ENCODE results near the gene PTPN1.

Gene PTPN1

GRCh38 chr20:50580016-50580747 is 70.0 kb downstream of the PTPN1 start:
- peak; percentile 47 for DNase-seq

GRCh38 chr20:50580842-50581544 is 70.8 kb downstream of the PTPN1 start:
- no peak for DNase-seq

GRCh38 chr20:50582092-50582491 is 71.9 kb downstream of the PTPN1 start:
- no peak for DNase-seq

- no peak for DNase-seq
These were observed 72.5 kb downstream of the PTPN1 start for GRCh38 chr20:50582591-50583234.

GRCh38 chr20:50583442-50584150 is 73.4 kb downstream of the PTPN1 start:
- no peak for DNase-seq

GRCh38 chr20:50584687-50585086 is 74.5 kb downstream of the PTPN1 start:
- no peak for DNase-seq

- DNase-seq: no peak
These were observed 75.0 kb downstream of the PTPN1 start for GRCh38 chr20:50585214-50585613.

GRCh38 chr20:50585678-50586077 is 75.5 kb downstream of the PTPN1 start:
- DNase-seq: no peak

GRCh38 chr20:50586531-50587232 is 76.5 kb downstream of the PTPN1 start:
- no peak for DNase-seq

GRCh38 chr20:50587291-50587961 is 77.2 kb downstream of the PTPN1 start:
- no peak for DNase-seq

- peak; percentile 69 for DNase-seq
These were observed 78.0 kb downstream of the PTPN1 start for GRCh38 chr20:50588034-50588736.

- no peak for DNase-seq
These were observed 79.6 kb downstream of the PTPN1 start for GRCh38 chr20:50589548-50590347.

GRCh38 chr20:50590348-50590664 is 80.1 kb downstream of the PTPN1 start:
- no peak for DNase-seq

GRCh38 chr20:50591233-50591852 is 81.2 kb downstream of the PTPN1 start:
- DNase-seq: no peak

GRCh38 chr20:50592282-50593004 is 82.3 kb downstream of the PTPN1 start:
- DNase-seq: no peak

- no peak for DNase-seq
These were observed 82.8 kb downstream of the PTPN1 start for GRCh38 chr20:50593005-50593335.

- DNase-seq: no peak
These were observed 84.0 kb downstream of the PTPN1 start for GRCh38 chr20:50594231-50594590.

- DNase-seq: no peak
These were observed 84.6 kb downstream of the PTPN1 start for GRCh38 chr20:50594591-50595432.

- DNase-seq: no peak
These were observed 85.3 kb downstream of the PTPN1 start for GRCh38 chr20:50595433-50595895.
